GM10266 (cell line): ENCODE measurements around the gene SLC9B2.

ENCODE experiments used
- DNase-seq: peaks from one replicate; pipeline ENCODE4 v3.0.0; 2012; ENCODE audit errors: extremely low spot score
- CTCF ChIP-seq: IDR thresholded peaks from 2 replicates; pipeline ENCODE4 v1.5.1; 2012; ENCODE audit warnings: mild to moderate bottlenecking, low read depth; ENCODE audit not compliant: control insufficient read depth, insufficient read depth; ENCODE audit errors: missing control alignments

Gene SLC9B2

GRCh38 chr4:103076747-103077347 lies at the start of gene SLC9B2:
Gene SLC9B2 (minus strand): TSS chr4:103076761. CDS start chr4:103067550, 9,211 bp downstream.
- no peak for TF ChIP-seq CTCF
- peak; percentile 68 for DNase-seq

- no peak for TF ChIP-seq CTCF
- DNase-seq = no peak
Measured at GRCh38 chr4:103126126-103126525, 49.6 kb upstream of the SLC9B2 start.

- no peak for TF ChIP-seq CTCF
- DNase-seq = no peak
Measured at GRCh38 chr4:103123114-103123513, 46.6 kb upstream of the SLC9B2 start.

GRCh38 chr4:103118166-103118565 lies 41.6 kb upstream of the SLC9B2 start:
- no peak for TF ChIP-seq CTCF
- no peak for DNase-seq

GRCh38 chr4:103111598-103111997 lies 35.0 kb upstream of the SLC9B2 start:
- no peak for DNase-seq
- no peak for TF ChIP-seq CTCF

GRCh38 chr4:103108542-103108941 lies 32.0 kb upstream of the SLC9B2 start:
- DNase-seq = no peak
- no peak for TF ChIP-seq CTCF

GRCh38 chr4:103105558-103106356 lies 29.2 kb upstream of the SLC9B2 start:
- TF ChIP-seq CTCF = no peak
- no peak for DNase-seq
